GM18498 (cell line): ENCODE results near the gene CD109.
A peak's percentile ranks its signal among the peaks of the same experiment; 100 is the strongest.

Source experiments
- ATAC-seq: cut with Tn5 transposase; IDR thresholded peaks from one replicate; pipeline ENCODE4 v1.9.1; 2021; ENCODE audit warnings: mild to moderate bottlenecking, moderate library complexity; ENCODE audit not compliant: unreplicated experiment

CD109 gene

DNA sequence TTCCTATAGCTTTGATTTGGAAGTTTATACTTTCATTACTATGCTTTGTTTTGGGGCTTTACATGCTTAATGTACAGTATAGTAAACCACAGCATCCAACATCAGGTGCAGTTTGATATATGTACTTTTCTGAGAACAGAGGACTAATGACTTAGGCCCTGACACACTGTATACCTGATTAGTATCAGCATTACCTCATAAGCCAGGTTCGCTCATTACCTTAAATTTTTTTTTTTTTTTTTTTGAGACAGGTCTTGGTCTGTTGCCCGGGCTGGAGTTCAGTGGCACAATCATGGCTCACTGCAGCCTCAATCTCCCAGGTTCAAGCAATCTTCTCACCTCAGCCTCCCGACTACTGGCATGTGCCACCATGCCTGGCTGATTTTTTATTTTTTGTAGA, 28.4 kb downstream of the CD109 start:
- ATAC-seq: no peak

DNA sequence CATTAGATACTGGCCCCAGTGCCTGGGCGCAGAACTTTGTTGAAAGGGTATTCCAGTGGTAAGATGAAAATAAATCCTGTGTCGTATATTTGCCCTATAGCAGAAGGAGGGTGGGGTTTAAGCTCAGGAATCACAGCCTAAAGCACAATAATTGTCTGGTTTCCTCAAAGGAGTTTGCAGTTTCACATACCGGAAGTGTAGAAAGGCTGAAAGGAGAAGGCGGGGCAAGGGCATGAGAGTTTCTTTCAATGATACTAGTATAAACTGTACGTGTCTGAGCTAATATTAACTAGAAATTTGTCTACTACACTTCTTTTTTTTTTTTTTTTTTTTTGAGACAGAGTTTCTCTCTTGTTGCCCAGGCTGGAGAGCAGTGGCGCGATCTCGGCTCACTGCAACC, 29.2 kb downstream of the CD109 start:
- peak; percentile 57 for ATAC-seq

DNA sequence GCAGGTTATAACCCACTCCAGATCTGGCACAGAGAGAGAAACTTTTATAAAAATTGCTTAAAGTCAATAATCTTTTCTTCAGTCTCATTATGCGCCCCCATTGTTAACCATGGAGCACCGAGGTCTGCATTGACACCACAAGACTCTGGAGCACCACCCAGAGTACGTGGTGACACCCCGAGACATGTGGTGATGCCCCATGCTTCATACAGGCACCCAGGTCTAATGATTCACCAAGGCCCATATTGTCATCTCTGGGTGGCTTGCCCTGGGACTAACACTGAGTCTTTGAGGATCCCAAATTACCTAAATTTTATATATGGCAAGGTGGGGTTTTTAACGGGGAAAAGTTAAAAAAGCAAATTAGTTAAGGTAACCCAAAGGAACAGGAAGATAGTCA, 31.1 kb downstream of the CD109 start:
- ATAC-seq: no peak

DNA sequence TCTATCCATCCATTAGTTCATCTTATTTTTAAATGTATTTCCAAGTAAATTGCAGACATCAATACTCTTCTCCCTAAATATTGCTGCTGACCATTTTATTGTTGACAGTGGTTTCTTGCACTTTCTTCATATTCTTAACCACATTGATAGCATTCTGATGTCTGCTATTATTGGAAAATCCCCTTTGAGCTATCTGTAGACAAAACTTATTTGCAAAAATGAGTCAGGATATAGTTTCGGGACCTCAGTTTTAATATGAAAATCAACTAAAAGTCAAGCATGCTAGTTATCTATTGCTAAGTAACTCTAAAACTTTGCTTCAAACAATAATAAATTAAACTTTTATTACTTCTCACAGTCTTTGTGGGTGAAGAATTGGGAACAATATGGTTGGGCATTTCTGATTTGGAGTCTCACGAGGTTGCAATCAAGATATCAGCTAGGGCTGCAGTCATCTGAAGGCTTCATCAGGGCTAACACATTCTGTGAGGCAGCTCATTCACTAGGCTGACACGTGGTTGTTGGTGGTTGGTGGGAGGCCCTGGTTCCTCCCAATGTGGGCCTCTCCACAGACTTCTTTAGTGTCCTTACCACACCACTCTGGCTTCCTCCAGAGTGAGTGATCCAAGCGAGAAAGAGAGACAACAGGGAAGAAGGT, 32.7 kb downstream of the CD109 start:
- ATAC-seq: peak; percentile 71

DNA sequence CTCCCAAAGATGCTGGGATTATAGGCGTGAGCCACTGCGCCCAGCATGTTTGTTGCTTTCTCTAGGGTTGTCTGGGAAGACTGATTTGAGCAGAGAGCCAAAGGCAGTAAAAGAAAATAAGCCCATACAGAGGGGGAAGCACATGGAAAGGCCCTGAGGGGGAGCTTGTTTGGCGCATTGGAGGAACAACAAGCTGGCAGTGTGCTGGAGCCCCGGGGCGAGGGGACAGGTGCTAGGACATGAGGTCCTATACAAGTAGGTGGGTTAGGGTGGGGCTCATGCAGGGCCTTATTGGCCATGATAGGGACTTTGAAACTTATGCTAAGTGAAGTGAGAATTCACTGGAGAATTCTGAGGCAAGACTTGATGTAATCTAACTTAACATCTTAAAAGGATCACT, 35.3 kb downstream of the CD109 start:
- ATAC-seq: no peak

DNA sequence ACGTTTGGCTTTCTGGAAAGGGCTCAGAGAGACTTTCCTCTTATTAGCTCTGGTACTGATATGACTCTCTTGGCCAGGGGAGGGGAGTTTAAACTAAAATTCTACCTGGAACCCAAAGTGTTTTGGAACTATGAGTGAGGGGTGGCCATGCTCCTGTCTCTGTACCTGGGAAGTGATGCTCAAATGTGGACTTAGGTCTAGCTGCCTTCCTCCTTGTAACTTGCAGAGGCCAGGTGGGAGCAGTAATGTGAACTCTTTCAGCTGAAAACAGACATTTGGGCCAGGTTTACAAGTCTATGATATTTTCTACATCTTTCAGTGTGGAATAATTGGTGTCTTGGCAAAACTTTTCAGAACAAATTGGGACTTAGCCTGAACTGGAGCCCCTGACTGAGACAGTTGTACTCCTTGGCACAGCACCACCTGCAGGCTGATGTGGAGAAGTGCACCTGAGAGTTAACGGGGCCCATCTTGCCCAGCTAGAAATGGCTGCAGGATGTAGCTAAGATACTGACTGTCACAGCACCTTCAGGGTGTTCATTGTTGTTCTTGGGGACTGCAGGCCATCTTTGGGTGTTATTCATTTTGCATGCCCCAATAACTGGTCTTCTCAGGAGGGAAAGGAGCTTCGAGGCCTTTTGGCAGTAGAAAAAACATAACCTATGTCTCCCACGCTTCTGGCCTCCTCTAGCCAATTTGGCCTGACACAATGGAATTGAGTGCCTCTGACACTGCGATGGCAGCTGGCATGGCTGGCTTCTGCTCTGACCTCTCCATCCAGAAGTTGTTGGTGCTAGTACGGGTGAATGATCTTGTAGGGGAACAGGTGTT, 37.1 kb downstream of the CD109 start:
- ATAC-seq: peak; percentile 77

DNA sequence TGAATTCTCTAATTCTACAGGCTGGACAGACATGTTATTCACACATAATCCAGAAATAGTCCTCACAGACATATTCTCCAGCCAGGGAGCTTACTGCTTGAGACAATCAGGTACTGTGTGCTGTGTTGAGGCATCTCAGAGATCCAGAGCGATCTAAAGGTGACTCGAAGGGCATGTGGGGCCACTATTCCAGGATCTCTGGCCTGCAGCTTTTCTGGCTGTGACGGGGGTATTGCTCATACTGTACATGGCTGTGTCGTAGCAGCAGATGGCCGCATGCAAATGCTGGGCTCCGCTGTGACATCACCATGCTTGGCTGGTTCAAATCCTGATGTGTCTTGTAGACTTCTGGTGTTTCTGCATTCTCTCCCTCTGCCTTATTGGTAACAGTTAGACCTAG, 37.8 kb downstream of the CD109 start:
- ATAC-seq: no peak

DNA sequence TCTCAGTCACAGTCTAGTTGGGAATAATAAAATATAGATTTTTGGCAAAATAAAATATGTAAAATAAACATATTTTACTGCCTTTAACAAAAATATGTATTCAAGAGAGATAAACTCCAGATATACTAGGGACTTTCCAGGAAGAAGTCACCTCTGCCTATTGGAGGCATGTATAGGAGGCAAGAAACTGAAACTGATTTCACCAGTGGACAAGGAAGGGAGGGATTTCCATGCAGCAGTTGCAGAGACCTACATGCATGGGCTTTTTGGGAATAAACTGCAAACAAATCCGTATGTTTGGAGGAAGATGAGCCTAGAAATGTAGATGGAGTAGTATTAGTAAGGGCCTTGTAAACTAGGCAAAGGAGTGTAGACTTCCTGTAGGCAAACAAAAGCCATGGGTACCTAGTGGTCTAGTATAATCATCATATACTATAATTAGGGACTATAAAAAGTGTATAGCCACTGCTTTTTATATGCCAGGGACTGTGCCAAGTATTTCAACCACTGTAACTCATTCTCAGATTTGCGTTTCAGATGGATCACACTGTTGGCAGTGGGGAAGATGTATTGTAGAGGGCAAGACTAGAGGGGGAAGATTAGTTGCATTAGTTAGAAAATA, 38.9 kb downstream of the CD109 start:
- ATAC-seq: no peak

DNA sequence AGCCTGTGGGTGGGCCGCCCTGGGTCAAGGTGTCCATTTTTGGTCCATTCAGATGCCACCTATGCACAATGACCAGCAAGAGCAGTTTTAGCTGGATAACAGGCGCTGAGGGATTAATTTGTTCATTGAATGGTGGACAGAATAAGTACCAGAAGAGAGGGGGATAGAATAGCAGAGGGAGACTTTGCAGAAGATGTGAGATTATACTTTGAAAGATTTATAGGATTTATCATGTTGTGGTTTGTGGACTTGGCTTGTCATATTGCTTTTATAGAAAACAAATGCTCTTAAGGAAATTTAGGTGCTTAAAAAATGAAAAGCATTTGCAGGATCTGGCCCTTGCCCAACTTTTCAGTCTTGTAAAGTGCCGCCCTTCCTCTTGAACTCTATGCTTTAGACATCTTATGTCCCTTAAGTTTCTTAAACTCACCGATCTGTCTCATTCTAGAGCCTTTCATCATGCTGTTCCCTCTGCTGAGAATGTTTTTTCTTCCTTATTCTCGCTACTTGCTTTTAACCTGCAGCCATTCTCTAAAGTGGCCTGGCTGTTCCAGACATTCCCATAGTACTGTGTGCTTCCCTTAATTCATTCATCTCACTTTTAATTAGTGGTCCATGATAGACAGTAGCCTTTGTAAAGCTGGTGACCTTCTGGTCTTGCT, 42.5 kb downstream of the CD109 start:
- ATAC-seq: no peak

DNA sequence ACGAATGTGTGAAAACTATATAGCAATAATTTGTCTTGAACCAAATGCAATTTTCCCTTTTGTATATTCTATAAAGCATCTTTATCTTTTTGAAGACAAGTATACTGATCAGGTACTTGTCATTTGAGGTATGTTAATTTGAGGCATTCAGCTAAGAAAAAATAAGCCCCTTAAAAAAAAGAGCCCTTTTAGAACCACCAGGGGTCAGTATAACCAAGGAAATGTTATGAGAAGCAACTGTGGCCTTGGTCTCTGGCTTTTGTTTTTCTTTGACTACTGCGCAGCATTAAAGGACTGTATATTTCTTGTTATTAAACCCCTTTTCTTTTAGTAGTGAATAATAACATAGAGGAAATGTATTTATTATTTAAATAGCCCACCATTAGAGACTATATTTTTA, 43.1 kb downstream of the CD109 start:
- ATAC-seq: peak; percentile 81

DNA sequence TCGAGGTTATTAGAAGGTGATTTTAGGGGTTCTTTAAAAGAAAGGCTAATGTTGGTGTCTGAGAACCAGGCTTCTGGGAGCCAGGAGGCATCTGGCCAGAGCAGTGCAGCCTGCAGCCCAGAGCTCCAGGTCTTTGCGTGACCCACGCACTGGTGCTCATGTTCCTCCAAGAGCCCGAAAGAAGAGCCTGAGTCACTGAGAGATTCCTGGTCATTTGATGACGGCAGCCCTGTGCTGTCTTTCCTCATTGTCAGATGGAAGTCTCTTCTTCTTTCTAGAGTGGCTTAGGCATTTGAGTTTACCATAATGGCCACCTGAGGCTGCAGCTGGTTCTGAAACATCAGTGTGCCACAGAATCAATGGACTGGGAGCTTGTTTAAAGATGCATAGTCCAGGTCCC, 46.4 kb downstream of the CD109 start:
- ATAC-seq: no peak

DNA sequence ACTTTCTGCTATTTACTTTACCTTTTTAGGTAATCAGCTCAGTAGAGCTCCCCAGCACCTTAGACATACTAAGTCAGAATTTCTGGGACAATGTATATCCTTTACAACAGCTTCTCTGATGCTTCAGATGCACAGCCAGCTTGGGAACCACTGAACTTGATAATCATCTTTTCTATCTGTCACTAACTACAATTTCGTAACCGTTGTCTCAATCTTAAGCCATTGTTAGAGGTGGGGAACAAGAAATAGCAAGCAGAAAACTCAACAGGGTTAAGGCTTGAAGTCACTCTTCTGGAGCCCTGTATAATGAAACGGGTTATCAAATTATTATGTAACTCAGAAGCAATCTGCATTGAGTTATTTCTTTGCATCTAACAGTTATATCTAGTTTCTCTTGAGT, 47.1 kb downstream of the CD109 start:
- ATAC-seq: no peak

DNA sequence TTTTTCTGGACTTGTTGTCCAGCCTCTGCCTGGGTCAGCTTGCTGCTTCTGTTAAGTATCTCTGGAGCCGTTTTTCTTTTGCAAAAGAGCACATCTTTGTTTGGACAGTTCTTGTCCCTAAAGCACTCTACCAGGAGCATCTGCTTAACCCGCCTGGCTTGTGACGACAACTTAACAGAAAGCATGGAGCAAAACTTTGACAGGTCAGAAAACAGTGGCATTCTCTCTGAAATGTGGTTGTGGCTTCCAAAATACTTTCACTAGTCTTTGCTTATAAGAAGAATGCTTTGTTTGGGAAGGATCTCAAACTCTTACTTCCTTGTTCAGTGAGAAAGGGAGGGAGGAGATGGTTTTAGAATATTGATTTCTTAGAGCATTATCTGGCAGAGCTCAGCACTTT, 47.6 kb downstream of the CD109 start:
- no peak for ATAC-seq

DNA sequence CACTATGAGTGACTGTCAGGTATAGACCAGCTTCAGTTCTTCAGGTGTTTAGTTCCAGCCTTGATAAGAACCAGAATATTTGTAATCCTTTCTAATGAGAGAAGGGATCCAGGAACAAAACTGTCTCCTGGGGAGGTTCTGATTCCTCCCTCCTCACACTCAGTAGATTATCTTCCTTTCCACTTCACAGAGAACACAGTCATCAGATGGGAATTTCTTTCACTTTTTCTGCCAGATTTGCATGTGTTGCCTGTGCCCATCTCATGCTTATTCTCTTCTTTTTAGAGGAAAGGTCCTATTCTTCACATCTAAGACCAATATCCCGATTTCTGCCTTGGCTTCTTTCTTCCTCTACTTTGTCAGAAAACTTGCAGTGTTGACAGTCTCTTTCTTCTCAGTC, 50.8 kb downstream of the CD109 start:
- ATAC-seq: no peak

DNA sequence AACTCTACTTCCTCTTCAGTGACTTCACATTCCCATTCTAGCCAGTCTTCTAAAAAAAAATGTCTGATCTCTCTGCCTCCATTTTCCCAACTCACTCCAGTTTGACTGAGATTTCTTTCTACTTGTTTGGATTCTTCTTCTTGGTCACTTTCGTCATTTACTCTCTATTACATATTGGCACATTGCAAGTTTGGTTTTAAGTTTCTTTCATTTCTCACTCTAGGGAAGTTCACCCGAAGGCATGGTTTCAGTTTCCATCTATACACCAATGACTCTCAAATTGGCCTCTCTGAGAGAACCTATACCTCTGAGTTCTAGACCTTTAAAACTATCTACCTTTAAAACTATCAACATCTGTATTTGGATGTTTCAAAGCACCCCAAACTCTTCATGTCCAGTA, 51.3 kb downstream of the CD109 start:
- ATAC-seq: peak; percentile 99

DNA sequence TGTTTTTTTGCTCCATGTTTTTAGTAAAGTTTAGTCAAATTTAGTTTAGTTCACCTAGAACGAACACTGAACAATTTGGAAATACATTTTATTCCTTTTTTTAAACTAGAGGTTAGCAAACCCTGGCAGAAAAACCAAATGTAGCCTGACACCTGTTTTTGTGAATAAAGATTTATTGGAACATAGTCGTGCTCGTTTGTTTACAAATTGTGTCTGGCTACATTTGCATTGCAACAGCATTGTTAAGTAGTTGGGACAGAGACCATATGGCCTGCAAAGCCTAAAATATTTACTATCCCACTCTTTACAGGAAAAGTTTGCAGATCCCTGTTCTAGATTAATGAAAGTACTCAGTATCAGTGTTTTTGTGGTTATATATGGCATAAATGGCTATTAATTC, 56.9 kb downstream of the CD109 start:
- no peak for ATAC-seq

DNA sequence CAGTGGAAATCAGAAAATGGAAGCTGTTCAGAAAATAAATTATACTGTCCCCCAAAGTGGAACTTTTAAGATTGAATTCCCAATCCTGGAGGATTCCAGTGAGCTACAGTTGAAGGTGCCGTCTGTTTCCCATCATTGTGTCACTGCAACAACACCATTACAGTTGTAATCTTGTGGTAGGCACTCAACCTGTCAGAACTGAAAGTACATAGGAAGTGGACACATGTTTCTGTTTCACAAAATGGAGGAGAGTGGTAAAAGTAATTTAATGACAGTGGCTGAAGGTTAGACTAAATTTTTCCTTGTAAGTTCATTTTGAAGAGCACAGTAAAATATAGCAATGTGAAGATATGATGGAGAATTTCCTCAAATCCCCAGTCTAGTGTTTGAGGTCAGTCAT, 70.0 kb downstream of the CD109 start:
- ATAC-seq: no peak

DNA sequence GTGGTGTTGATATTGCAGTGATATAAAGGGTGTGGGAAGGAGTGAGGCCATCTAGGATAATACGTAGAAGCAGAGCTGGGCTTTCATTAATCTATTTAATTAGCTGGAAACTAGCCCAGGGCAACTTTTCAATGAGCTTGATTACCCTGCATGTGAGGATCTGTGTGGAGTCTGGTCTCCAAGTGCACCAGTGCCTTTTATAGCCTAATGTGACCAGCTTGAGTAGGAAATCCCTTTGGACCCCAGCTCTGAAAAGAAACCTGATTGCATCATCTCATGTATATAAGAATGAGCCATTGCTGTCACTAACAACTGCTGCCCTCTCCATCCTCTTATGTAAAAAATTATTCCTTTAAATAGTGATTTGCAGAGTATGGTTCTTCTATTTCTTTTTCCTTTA, 72.6 kb downstream of the CD109 start:
- ATAC-seq: no peak

DNA sequence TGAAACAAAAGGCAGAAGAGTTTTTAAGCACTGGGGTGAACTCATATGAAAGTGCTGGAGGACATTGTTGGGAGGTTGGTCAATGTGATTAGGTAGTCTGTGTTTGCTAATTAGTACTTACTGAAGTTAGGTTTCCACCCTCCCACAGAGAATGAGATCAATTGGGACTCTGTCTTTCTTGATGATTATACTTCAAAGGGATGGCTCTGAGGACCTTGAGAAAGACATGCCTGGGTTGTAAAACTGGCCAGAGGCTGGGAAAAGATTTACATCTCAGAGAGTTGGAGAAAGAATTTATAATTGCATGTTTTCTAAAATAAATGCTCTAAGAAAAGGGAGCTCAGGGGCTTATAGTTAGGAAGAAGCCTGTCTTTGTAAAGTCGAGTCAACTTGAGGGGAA, 74.0 kb downstream of the CD109 start:
- no peak for ATAC-seq

DNA sequence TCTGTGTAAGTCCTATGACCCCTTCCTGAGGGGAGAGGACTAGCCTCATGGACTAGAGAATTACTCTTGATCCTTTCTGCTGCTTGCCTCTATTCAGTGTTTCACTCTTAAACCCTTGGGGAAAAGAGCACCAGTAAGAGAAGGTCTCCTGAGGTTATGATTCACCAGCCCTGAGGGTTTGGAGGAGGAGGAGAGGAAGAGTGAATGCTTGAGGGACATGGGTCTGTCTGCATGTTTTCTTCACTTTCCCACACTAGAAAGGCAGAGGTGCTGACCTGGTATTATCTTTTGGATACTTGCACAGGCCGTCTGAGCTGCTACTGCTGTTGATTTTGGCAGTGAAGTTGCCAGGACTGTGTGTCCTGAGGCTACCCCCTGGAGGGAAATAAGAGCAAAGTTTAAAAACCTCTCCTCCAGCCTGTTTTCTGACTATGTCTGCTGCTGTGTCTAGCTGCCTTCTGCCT, 78.3 kb downstream of the CD109 start:
- ATAC-seq: peak; percentile 40

DNA sequence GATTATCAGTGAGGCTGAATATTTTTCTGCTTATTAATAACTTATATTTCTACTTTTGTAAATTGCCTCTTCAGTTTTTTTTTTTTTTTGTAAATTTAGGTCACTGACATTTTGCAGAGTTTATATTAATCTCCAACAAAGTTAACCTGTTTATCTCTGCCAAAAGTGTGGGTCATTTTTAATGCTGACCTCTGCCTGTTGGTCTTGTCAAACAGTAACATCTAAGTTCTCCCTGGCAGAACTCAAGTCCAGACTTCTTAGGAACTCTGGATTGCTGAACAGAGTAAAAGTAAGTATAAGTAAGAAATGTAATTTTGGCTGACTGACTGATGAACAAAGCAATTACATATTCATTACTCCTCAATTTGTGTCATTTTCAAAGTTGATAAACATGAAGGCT, 83.9 kb downstream of the CD109 start:
- no peak for ATAC-seq

DNA sequence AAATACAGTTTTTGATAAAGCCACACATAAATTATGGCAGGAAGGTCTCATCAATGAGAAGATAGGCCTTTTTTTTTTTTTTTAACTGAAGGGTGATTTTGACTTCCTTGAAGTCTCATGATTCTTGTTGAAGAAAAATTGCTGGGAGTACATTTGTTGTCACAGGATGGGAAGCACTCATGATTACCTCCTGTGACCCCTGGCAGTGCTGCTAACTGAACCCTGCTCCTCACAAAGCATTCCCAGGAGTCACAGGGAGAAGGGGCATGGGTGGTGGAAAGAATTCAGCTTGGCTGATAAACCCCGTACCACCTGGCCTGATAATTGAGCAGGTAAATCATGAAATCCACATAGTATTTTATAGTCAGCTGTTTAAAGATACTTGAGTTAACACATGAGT, 86.9 kb downstream of the CD109 start:
- ATAC-seq: no peak
